ENCODE data around the gene SEPTIN10.

DNA sequence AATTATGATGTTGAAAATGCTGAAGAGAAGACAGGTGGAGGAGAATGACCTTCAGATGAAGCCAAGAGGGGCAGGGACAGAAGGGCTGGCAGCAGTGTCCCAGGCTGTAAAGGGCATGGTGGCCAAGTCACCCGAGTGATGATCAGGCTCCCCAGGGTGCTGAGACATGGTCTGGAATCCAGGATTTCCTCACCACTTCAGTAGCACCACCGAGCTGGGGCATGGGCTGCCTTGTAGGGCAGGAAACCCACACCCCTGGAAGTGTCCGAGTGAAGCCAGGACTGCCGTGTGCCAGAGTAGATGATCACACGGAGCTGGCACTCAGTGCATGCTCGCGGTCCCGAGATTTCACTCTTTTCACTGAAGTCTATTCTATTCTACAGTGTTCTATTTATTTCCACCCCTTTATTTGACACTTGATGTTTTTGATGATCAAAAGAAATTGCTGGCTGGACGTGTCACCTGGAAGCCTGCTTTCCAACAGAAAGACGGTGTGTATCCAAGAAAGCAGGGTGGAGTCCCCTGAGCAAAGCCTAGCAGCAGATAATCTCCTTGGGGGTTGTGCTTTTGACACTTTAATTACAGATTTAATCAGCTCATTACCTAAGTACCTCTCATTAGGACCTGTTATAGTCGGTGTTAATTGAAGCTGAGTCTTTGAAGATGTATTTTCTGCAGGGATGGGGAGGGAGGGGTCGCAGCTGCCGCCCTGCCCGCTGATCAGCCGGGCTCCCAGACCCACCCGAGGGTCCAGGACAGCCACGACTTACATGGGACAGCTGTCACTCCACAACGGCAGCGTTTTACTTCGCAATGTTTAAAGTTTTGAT is 92.3 kb downstream of the SEPTIN10 start:
- TF ChIP-seq, protein P1, sequence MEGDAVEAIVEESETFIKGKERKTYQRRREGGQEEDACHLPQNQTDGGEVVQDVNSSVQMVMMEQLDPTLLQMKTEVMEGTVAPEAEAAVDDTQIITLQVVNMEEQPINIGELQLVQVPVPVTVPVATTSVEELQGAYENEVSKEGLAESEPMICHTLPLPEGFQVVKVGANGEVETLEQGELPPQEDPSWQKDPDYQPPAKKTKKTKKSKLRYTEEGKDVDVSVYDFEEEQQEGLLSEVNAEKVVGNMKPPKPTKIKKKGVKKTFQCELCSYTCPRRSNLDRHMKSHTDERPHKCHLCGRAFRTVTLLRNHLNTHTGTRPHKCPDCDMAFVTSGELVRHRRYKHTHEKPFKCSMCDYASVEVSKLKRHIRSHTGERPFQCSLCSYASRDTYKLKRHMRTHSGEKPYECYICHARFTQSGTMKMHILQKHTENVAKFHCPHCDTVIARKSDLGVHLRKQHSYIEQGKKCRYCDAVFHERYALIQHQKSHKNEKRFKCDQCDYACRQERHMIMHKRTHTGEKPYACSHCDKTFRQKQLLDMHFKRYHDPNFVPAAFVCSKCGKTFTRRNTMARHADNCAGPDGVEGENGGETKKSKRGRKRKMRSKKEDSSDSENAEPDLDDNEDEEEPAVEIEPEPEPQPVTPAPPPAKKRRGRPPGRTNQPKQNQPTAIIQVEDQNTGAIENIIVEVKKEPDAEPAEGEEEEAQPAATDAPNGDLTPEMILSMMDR (IDR thresholded peaks at IDR 0.05), result no peak
- TF ChIP-seq EP300 (IDR thresholded peaks at IDR 0.05), result no peak
- TF ChIP-seq POLR2A (IDR thresholded peaks at IDR 0.05), result no peak

Data from tibial nerve (tissue), 4 donors.